ENCODE measurements around the gene SSBP2.
"Not testable (repeated sequence)": the region's sequence is repeated elsewhere in the genome, so short reads cannot be mapped to it uniquely, and the experiment has no call there.

The SSBP2 gene

DNA sequence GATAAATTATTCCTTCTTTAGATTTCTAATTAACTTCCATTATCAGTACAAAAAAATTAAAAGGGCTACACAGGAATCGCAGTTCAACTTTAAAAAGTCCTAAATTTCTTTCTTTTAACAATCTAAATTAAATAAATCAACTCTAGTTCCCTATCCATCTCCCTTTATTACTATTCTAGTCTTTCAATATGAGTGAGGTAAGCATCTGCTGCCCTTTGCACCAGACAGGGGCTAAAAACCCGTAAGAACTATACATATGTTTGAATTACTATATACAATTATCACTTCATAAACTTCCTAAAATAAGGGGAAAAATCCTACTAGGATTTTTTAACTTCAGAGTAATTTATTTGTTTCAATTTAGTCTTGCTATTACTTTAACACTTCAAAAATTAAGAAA lies 145.6 kb downstream of the SSBP2 start:
- Histone ChIP-seq H3K27me3 (ENCODE audit: low read length) (no peaks in the 10 kb centered on the region), H3K27ac (ENCODE audit: low read depth, low read length) (no peak overlapping the region), H3K79me2 (ENCODE audit: insufficient read depth, low read length) (no peaks in the 10 kb centered on the region), H3K4me2 (ENCODE audit: low read depth, low read length, poor library complexity, severe bottlenecking) (no peak overlapping the region), H2AFZ (ENCODE audit: low read depth, low read length, severe bottlenecking) (no peak overlapping the region), H3K36me3 (ENCODE audit: low read length) (peaks cover 26% of the 10 kb centered on the region), H3F3A (ENCODE audit: insufficient read depth) (no peaks in the 10 kb centered on the region), H3K9me3 (ENCODE audit: insufficient read depth, low read length) (peaks cover 13% of the 10 kb centered on the region; the same call in 1 of the 2 replicates), H3K9ac (ENCODE audit: low read length) (no peak overlapping the region), H4K20me1 (ENCODE audit: low read depth, low read length) (no peaks in the 10 kb centered on the region), H3K9me2 (replicated peaks; ENCODE audit: insufficient read depth, low read length) (no peaks in the 10 kb centered on the region), H3K4me3 (ENCODE audit: insufficient read depth, low read length, poor library complexity, severe bottlenecking) (no peak overlapping the region)
- TF ChIP-seq, protein P1, sequence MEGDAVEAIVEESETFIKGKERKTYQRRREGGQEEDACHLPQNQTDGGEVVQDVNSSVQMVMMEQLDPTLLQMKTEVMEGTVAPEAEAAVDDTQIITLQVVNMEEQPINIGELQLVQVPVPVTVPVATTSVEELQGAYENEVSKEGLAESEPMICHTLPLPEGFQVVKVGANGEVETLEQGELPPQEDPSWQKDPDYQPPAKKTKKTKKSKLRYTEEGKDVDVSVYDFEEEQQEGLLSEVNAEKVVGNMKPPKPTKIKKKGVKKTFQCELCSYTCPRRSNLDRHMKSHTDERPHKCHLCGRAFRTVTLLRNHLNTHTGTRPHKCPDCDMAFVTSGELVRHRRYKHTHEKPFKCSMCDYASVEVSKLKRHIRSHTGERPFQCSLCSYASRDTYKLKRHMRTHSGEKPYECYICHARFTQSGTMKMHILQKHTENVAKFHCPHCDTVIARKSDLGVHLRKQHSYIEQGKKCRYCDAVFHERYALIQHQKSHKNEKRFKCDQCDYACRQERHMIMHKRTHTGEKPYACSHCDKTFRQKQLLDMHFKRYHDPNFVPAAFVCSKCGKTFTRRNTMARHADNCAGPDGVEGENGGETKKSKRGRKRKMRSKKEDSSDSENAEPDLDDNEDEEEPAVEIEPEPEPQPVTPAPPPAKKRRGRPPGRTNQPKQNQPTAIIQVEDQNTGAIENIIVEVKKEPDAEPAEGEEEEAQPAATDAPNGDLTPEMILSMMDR (IDR thresholded peaks at IDR 0.05; ENCODE audit: insufficient read depth, low read length, poor library complexity, severe bottlenecking) = no peak
- TF ChIP-seq EZH2phosphoT487 (conservative IDR thresholded peaks at IDR 0.05; ENCODE audit: low read length) = no peak

DNA sequence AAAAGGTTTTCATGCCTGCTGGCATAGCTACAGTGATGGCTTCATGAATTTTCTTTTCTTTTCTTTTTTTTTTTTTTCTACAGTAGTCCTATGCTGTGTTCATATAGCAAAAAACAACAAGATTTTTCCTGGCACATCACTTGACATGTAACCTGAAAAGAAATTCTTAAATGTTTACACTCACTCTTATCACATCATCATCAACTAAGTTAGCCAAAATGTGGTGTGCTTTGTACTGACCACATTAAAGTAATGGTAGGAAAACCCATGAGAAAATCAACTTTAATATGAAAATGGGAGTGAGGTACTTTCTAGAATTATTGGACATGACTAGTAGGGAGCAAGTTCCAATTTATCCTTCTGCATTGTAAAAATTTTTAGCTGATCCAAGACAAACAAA lies 146.7 kb downstream of the SSBP2 start:
- no peaks in the 10 kb centered on the region for H3K27me3 ChIP-seq (ENCODE audit: low read length)
- TF ChIP-seq EZH2phosphoT487 (conservative IDR thresholded peaks at IDR 0.05; ENCODE audit: low read length) = no peak
- TF ChIP-seq, protein P1 (IDR thresholded peaks at IDR 0.05; ENCODE audit: insufficient read depth, low read length, poor library complexity, severe bottlenecking) = no peak
- H3K4me3 ChIP-seq (ENCODE audit: insufficient read depth, low read length, poor library complexity, severe bottlenecking) = no peak overlapping the region
- no peaks in the 10 kb centered on the region for H4K20me1 ChIP-seq (ENCODE audit: low read depth, low read length)
- no peaks in the 10 kb centered on the region for H3F3A ChIP-seq (ENCODE audit: insufficient read depth)
- no peaks in the 10 kb centered on the region; the same call in 1 of the 2 replicates for H3K79me2 ChIP-seq (ENCODE audit: insufficient read depth, low read length)
- H2AFZ ChIP-seq (ENCODE audit: low read depth, low read length, severe bottlenecking) = no peak overlapping the region
- peaks cover 16% of the 10 kb centered on the region for H3K36me3 ChIP-seq (ENCODE audit: low read length)
- no peak overlapping the region for H3K9ac ChIP-seq (ENCODE audit: low read length)
- no peak overlapping the region for H3K27ac ChIP-seq (ENCODE audit: low read depth, low read length)
- H3K9me2 ChIP-seq (replicated peaks; ENCODE audit: insufficient read depth, low read length) = no peaks in the 10 kb centered on the region
- peaks cover 2% of the 10 kb centered on the region; the same call in 1 of the 2 replicates for H3K9me3 ChIP-seq (ENCODE audit: insufficient read depth, low read length)
- no peak overlapping the region for H3K4me2 ChIP-seq (ENCODE audit: low read depth, low read length, poor library complexity, severe bottlenecking)

DNA sequence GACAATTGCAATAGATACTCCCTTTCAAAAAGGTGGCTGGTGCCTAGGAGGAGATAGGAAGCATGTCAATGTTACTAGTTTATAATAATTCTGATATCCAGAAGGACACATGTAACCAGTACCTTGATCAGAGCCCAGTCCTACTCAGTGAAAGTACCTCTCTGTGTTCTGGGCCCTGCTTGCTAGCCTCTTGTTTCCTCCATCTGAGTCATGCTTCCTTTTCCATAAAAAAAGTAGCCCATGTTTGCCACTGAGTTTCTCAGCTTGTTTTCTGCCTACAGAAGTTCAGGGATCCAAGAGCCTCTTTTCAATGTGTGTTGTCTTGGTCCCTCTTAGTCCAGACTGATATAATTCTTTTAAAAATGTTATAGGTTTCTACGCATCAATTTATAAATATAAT lies 149.0 kb downstream of the SSBP2 start:
- Histone ChIP-seq H3K27me3 (ENCODE audit: low read length) (no peaks in the 10 kb centered on the region), H4K20me1 (ENCODE audit: low read depth, low read length) (no peaks in the 10 kb centered on the region), H3K9me3 (ENCODE audit: insufficient read depth, low read length) (no peaks in the 10 kb centered on the region), H3K36me3 (ENCODE audit: low read length) (peaks cover 25% of the 10 kb centered on the region; the same call in 1 of the 2 replicates), H2AFZ (ENCODE audit: low read depth, low read length, severe bottlenecking) (no peak overlapping the region), H3K9me2 (replicated peaks; ENCODE audit: insufficient read depth, low read length) (no peaks in the 10 kb centered on the region), H3K4me2 (ENCODE audit: low read depth, low read length, poor library complexity, severe bottlenecking) (no peak overlapping the region), H3K4me3 (ENCODE audit: insufficient read depth, low read length, poor library complexity, severe bottlenecking) (no peak overlapping the region), H3K79me2 (ENCODE audit: insufficient read depth, low read length) (no peaks in the 10 kb centered on the region; the same call in 1 of the 2 replicates), H3K27ac (ENCODE audit: low read depth, low read length) (no peak overlapping the region), H3K9ac (ENCODE audit: low read length) (no peak overlapping the region), H3F3A (ENCODE audit: insufficient read depth) (no peaks in the 10 kb centered on the region)
- TF ChIP-seq EZH2phosphoT487 (conservative IDR thresholded peaks at IDR 0.05; ENCODE audit: low read length) = no peak
- TF ChIP-seq, protein P1 (IDR thresholded peaks at IDR 0.05; ENCODE audit: insufficient read depth, low read length, poor library complexity, severe bottlenecking) = no peak

DNA sequence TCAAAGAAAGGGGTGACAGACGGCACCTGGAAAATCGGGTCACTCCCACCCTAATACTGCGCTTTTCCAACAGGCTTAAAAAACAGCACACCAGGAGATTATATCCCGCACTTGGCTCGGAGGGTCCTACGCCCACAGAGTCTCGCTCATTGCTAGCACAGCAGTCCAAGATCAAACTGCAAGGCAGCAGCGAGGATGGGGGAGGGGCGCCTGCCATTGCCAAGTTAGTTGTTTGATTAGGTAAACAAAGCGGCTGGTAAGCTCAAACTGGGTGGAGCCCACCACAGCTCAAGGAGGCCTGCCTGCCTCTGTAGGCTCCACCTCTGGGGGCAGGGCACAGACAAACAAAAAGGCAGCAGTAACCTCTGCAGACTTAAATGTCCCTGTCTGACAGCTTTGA lies 158.8 kb downstream of the SSBP2 start:
- not testable (repeated sequence) for H3K4me3 ChIP-seq (ENCODE audit: insufficient read depth, low read length, poor library complexity, severe bottlenecking); H3K36me3 ChIP-seq (ENCODE audit: low read length); H3K4me2 ChIP-seq (ENCODE audit: low read depth, low read length, poor library complexity, severe bottlenecking); H3K27ac ChIP-seq (ENCODE audit: low read depth, low read length); H3K9me2 ChIP-seq (replicated peaks; ENCODE audit: insufficient read depth, low read length); H3K9me3 ChIP-seq (ENCODE audit: insufficient read depth, low read length); H3K9ac ChIP-seq (ENCODE audit: low read length); H3K27me3 ChIP-seq (ENCODE audit: low read length); H3F3A ChIP-seq (ENCODE audit: insufficient read depth); H2AFZ ChIP-seq (ENCODE audit: low read depth, low read length, severe bottlenecking); H4K20me1 ChIP-seq (ENCODE audit: low read depth, low read length)
- peaks cover 13% of the 10 kb centered on the region; the same call in 1 of the 2 replicates for H3K79me2 ChIP-seq (ENCODE audit: insufficient read depth, low read length)

Data from SU-DHL-6 (cell line).